Prostate gland (tissue), 2 donors: ENCODE measurements around the gene ODAM.

Source experiments
- POLR2A ChIP-seq: fragments of 450-650 bp; IDR thresholded peaks from one replicate; pipeline ENCODE4 v1.6.1; 2016; ENCODE audit warnings: antibody characterized with exemption, mild to moderate bottlenecking
- POLR2AphosphoS5 ChIP-seq: sonication (generic); formaldehyde crosslinking; IDR thresholded peaks from one replicate; pipeline ENCODE4 v1.6.1; 2017; ENCODE audit warnings: antibody characterized with exemption
- TF ChIP-seq, protein P1 (sequence below), 4 experiments: fragments of 200-600 bp in 2 of 4; fragments of 450-650 bp in 2 of 4; sonication (generic) in 2 of 4; IDR thresholded peaks; 1 replicate in 3 of 4; 2 replicates in 1 of 4; pipeline ENCODE4 v1.5.1; 2016 to 2019; ENCODE audit warnings: antibody characterized with exemption in 4 of 4, mild to moderate bottlenecking in 2 of 4, moderate library complexity in 2 of 4

DNA sequence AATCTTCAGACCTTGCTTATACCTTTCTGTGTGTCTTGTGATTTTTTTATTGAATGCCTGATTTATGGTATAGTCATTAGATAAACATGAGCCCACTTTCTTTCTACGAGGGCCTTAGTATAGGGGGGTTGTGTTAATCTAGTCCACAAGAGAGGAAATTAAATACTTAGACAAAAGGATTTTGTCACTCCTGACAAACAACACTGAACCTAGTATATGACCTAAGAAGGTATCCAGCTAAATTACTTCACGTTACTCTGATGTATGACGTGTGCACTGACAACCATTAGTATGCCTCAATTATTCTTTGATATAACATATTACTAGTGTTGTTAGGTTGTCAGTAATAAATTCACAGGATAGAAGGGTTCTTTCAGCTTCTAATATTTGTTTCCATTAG lies 44.3 kb upstream of the ODAM start:
- TF ChIP-seq POLR2AphosphoS5 (no peak), POLR2A (no peak)
- TF ChIP-seq, protein P1, sequence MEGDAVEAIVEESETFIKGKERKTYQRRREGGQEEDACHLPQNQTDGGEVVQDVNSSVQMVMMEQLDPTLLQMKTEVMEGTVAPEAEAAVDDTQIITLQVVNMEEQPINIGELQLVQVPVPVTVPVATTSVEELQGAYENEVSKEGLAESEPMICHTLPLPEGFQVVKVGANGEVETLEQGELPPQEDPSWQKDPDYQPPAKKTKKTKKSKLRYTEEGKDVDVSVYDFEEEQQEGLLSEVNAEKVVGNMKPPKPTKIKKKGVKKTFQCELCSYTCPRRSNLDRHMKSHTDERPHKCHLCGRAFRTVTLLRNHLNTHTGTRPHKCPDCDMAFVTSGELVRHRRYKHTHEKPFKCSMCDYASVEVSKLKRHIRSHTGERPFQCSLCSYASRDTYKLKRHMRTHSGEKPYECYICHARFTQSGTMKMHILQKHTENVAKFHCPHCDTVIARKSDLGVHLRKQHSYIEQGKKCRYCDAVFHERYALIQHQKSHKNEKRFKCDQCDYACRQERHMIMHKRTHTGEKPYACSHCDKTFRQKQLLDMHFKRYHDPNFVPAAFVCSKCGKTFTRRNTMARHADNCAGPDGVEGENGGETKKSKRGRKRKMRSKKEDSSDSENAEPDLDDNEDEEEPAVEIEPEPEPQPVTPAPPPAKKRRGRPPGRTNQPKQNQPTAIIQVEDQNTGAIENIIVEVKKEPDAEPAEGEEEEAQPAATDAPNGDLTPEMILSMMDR (IDR thresholded peaks at IDR 0.05), result no peak
